ENCODE results near the gene RPL26.
"Not testable (repeated sequence)": the region's sequence is repeated elsewhere in the genome, so short reads cannot be mapped to it uniquely, and the experiment has no call there.

The RPL26 gene

GRCh38 chr17:8387914-8388651 is 5.1 kb upstream of the RPL26 start:
- no peak for DNase-seq
- TF ChIP-seq GATA1 (IDR thresholded peaks at IDR 0.05; ENCODE audit: low read depth, low read length) (no peak), POLR2A (IDR thresholded peaks at IDR 0.05; ENCODE audit: low read length) (no peak)

GRCh38 chr17:8386841-8387240 is 3.8 kb upstream of the RPL26 start:
- TF ChIP-seq GATA1 (IDR thresholded peaks at IDR 0.05; ENCODE audit: low read depth, low read length) (no peak), POLR2A (IDR thresholded peaks at IDR 0.05; ENCODE audit: low read length) (no peak)
- peak; percentile 58 to 86 for DNase-seq

GRCh38 chr17:8384801-8385378 is 1.9 kb upstream of the RPL26 start:
- DNase-seq = no peak
- TF ChIP-seq POLR2A (IDR thresholded peaks at IDR 0.05; ENCODE audit: low read length) (no peak), GATA1 (IDR thresholded peaks at IDR 0.05; ENCODE audit: low read depth, low read length) (no peak)

- no peak for DNase-seq
- TF ChIP-seq GATA1 (IDR thresholded peaks at IDR 0.05; ENCODE audit: low read depth, low read length) = no peak
- TF ChIP-seq POLR2A (IDR thresholded peaks at IDR 0.05; ENCODE audit: low read length) = no peak
Measured at GRCh38 chr17:8382880-8383142, 182 bp downstream of the RPL26 start.

GRCh38 chr17:8382052-8382879 is 727 bp downstream of the RPL26 start:
- peak; percentile 62 to 67 for DNase-seq
- no peak for TF ChIP-seq POLR2A (IDR thresholded peaks at IDR 0.05; ENCODE audit: low read length)
- TF ChIP-seq GATA1 (IDR thresholded peaks at IDR 0.05; ENCODE audit: low read depth, low read length) = no peak

GRCh38 chr17:8380049-8380448 is 2.9 kb downstream of the RPL26 start:
- DNase-seq = no peak
- TF ChIP-seq POLR2A (IDR thresholded peaks at IDR 0.05; ENCODE audit: low read length) (no peak), GATA1 (IDR thresholded peaks at IDR 0.05; ENCODE audit: low read depth, low read length) (no peak)

- not testable (repeated sequence) for DNase-seq
Measured at GRCh38 chr17:8378117-8378516, 4.9 kb downstream of the RPL26 start.

- DNase-seq = no peak
- no peak for TF ChIP-seq POLR2A (IDR thresholded peaks at IDR 0.05; ENCODE audit: low read length)
- no peak for TF ChIP-seq GATA1 (IDR thresholded peaks at IDR 0.05; ENCODE audit: low read depth, low read length)
Measured at GRCh38 chr17:8377422-8377821, 5.6 kb downstream of the RPL26 start.

GRCh38 chr17:8376271-8377067 is 6.5 kb downstream of the RPL26 start, which contains the start of gene KRABD2:
KRABD2 (minus strand) TSS chr17:8376704.
- DNase-seq = peak; percentile 89 to 91
- no peak for TF ChIP-seq GATA1 (IDR thresholded peaks at IDR 0.05; ENCODE audit: low read depth, low read length)
- TF ChIP-seq POLR2A (IDR thresholded peaks at IDR 0.05; ENCODE audit: low read length) = peak; percentile 73

- TF ChIP-seq POLR2A (IDR thresholded peaks at IDR 0.05; ENCODE audit: low read length) (no peak), GATA1 (IDR thresholded peaks at IDR 0.05; ENCODE audit: low read depth, low read length) (no peak)
- no peak for DNase-seq
Measured at GRCh38 chr17:8375738-8376259, 7.2 kb downstream of the RPL26 start.

- DNase-seq = not testable (repeated sequence)
Measured at GRCh38 chr17:8373856-8374255, 9.1 kb downstream of the RPL26 start.

- TF ChIP-seq GATA1 (IDR thresholded peaks at IDR 0.05; ENCODE audit: low read depth, low read length) (no peak), POLR2A (IDR thresholded peaks at IDR 0.05; ENCODE audit: low read length) (no peak)
- no peak for DNase-seq
Measured at GRCh38 chr17:8372422-8372821, 10.6 kb downstream of the RPL26 start.

GRCh38 chr17:8371786-8372185 is 11.2 kb downstream of the RPL26 start:
- TF ChIP-seq POLR2A (IDR thresholded peaks at IDR 0.05; ENCODE audit: low read length) (no peak), GATA1 (IDR thresholded peaks at IDR 0.05; ENCODE audit: low read depth, low read length) (no peak)
- no peak for DNase-seq

- no peak for DNase-seq
- TF ChIP-seq POLR2A (IDR thresholded peaks at IDR 0.05; ENCODE audit: low read length) (no peak), GATA1 (IDR thresholded peaks at IDR 0.05; ENCODE audit: low read depth, low read length) (no peak)
Measured at GRCh38 chr17:8369944-8370343, 13.0 kb downstream of the RPL26 start.

All from erythroblast (primary cell).